Cardiac muscle cell (in vitro differentiated cells and primary cell): ENCODE measurements around the gene ANAPC7. TPM values are rescaled to one million over a fixed set of nuclear protein-coding genes. Genes with fewer than 3 reads are reported as not detected.
"Not testable (repeated sequence)": the region's sequence is repeated elsewhere in the genome, so short reads cannot be mapped to it uniquely, and the experiment has no call there.

ENCODE experiments used
- DNase-seq, 2 donors: peaks; one replicate each; pipeline versions ENCODE4 v3.0.0 to v3.0.0-alpha.2; 2010 to 2017; ENCODE audit warnings: low read depth in 1 of 2, low spot score in 1 of 2
- H3K27ac ChIP-seq: fragments of 200-600 bp; sonication (generic); 2 replicates; pipeline ENCODE4 v1.5.1; 2016
- H3K27me3 ChIP-seq: fragments of 200-600 bp; sonication (generic); 2 replicates; pipeline ENCODE4 v1.6.0; 2016; ENCODE audit warnings: control low read depth
- H3K36me3 ChIP-seq: fragments of 200-600 bp; sonication (generic); 2 replicates; pipeline ENCODE4 v1.5.1; 2016; ENCODE audit warnings: control low read depth
- H3K4me1 ChIP-seq: fragments of 200-600 bp; sonication (generic); 2 replicates; pipeline ENCODE4 v1.8.1; 2017; ENCODE audit warnings: low read depth, mild to moderate bottlenecking, mixed run types
- H3K4me3 ChIP-seq: fragments of 200-600 bp; sonication (generic); 2 replicates; pipeline ENCODE4 v1.5.1; 2016; ENCODE audit warnings: mild to moderate bottlenecking
- H3K9me3 ChIP-seq: fragments of 200-600 bp; sonication (generic); 2 replicates; pipeline ENCODE4 v1.5.1; 2017; ENCODE audit warnings: low read depth, mild to moderate bottlenecking, control low read depth
- CTCF ChIP-seq: IDR thresholded peaks from 2 replicates; pipeline ENCODE4 v1.5.1; 2012; ENCODE audit warnings: low read depth, mild to moderate bottlenecking, low read length
- polyA plus RNA-seq: library from polyadenylated mRNA; unstranded; fragments of >200 nt; fragmentation: Nextera tagmentation; extraction: Ambion mirVana; gene quantifications from 2 replicates; pipeline ENCODE4 v1.2.1, GENCODE V29; 2016
- total RNA-seq: library from RNA; depleted of rRNA; stranded (reverse); fragments of >200 nt; gene quantifications from 2 replicates; pipeline ENCODE4 v1.2.3, GENCODE V29; 2016

ANAPC7 gene
- total and polyA plus RNA-seq, 2 experiments from 2014 or later, result 54.6 to 55.4 TPM

- not testable (repeated sequence) for DNase-seq, H3K4me1 ChIP-seq, H3K27me3 ChIP-seq
These were observed 1.7 kb upstream of the ANAPC7 start for GRCh38 chr12:110405126-110405662.

GRCh38 chr12:110403976-110404682 lies 621 bp upstream of the ANAPC7 start:
- Histone ChIP-seq H3K4me1 (peaks cover 4% of the 10 kb centered on the region), H3K27me3 (no peaks in the 10 kb centered on the region), H3K9me3 (no peaks in the 10 kb centered on the region), H3K27ac (peak overlapping the region; percentile 99), H3K36me3 (no peaks in the 10 kb centered on the region), H3K4me3 (peak overlapping the region; percentile 47)
- DNase-seq, result peak; percentile 72 to 85
- TF ChIP-seq CTCF, result no peak

More at GRCh38 chr12:110405126-110405662, 1.7 kb upstream of the ANAPC7 start:
- not testable (repeated sequence) for H3K36me3 ChIP-seq, H3K9me3 ChIP-seq, H3K27ac ChIP-seq, H3K4me3 ChIP-seq

GRCh38 chr12:110382683-110383082 lies 20.8 kb downstream of the ANAPC7 start:
- Histone ChIP-seq H3K27ac (no peak overlapping the region), H3K27me3 (no peaks in the 10 kb centered on the region), H3K4me1 (peaks cover 5% of the 10 kb centered on the region), H3K4me3 (no peak overlapping the region), H3K36me3 (peaks cover 60% of the 10 kb centered on the region), H3K9me3 (no peaks in the 10 kb centered on the region)
- DNase-seq, result no peak
- no peak for TF ChIP-seq CTCF

- H3K36me3 ChIP-seq, result peaks cover 60% of the 10 kb centered on the region
- no peak overlapping the region for H3K4me3 ChIP-seq
- no peak for TF ChIP-seq CTCF
- DNase-seq, result no peak
- no peak overlapping the region for H3K27ac ChIP-seq
- H3K27me3 ChIP-seq, result no peaks in the 10 kb centered on the region
- H3K4me1 ChIP-seq, result peaks cover 11% of the 10 kb centered on the region
- no peaks in the 10 kb centered on the region for H3K9me3 ChIP-seq
These were observed 23.9 kb downstream of the ANAPC7 start for GRCh38 chr12:110379631-110380030.

- DNase-seq, result no peak
These were observed 24.3 kb downstream of the ANAPC7 start for GRCh38 chr12:110379197-110379596.

GRCh38 chr12:110378131-110378790 lies 25.2 kb downstream of the ANAPC7 start:
- DNase-seq, H3K9me3 ChIP-seq, H3K4me3 ChIP-seq, H3K27me3 ChIP-seq: not testable (repeated sequence)
- Histone ChIP-seq H3K4me1 (peaks cover 11% of the 10 kb centered on the region), H3K27ac (peak overlapping the region; percentile 65), H3K36me3 (peaks cover 64% of the 10 kb centered on the region)

More at GRCh38 chr12:110379197-110379596, 24.3 kb downstream of the ANAPC7 start:
- no peak for TF ChIP-seq CTCF
- H3K27ac ChIP-seq, result no peak overlapping the region
- H3K36me3 ChIP-seq, result peaks cover 64% of the 10 kb centered on the region
- no peaks in the 10 kb centered on the region for H3K27me3 ChIP-seq
- peaks cover 11% of the 10 kb centered on the region for H3K4me1 ChIP-seq
- no peaks in the 10 kb centered on the region for H3K9me3 ChIP-seq
- H3K4me3 ChIP-seq, result no peak overlapping the region
